HCT116 (cell line): Measurements from ENCODE around the gene PRKCZ. TPM values are rescaled to one million over a fixed set of nuclear protein-coding genes. Genes with fewer than 3 reads are reported as not detected.

Experiments
- ATAC-seq: fragments of 200-7000 bp; cut with Tn5 transposase; 2 replicates; pipeline ENCODE4 v1.9.1; 2020; ENCODE audit warnings: mild to moderate bottlenecking, moderate library complexity
- BruUV-seq: library from RNA; stranded (reverse); fragments of 400-500 nt; replicated peaks from 2 replicates; lab custom pipeline; 2021; lab: Mats Ljungman, UMichigan
- CTCF ChIA-PET: fragments of 300-600 bp; sonication (Branson Sonifier 250); formaldehyde crosslinking; loops from one replicate; lab custom pipeline; 2021; ENCODE audit warnings: antibody characterized with exemption; lab: Charles Lee
- POLR2A ChIA-PET: fragments of 300-600, 350-600 bp; sonication (Branson Sonifier 250); formaldehyde crosslinking; loops from one replicate; lab custom pipeline; 2021; ENCODE audit warnings: antibody characterized with exemption; lab: Charles Lee
- RAD21 ChIA-PET, 2 experiments: fragments of 300-600 bp; sonication (Branson Sonifier 250); formaldehyde crosslinking; loops; one replicate each; lab custom pipeline; 2023; ENCODE audit warnings: low total read pairs in 2 of 2; ENCODE audit not compliant: uncharacterized antibody in 2 of 2, unreplicated experiment in 2 of 2, low non-redundant PET in 1 of 2; lab: Charles Lee
- DNase-seq: peaks from one replicate; pipeline ENCODE4 v3.0.0-alpha.2; 2010; ENCODE audit warnings: low read depth, low spot score
- H2AFZ ChIP-seq: fragments of 200-600 bp; shearing (Covaris generic), sonication (generic); 2 replicates; pipeline ENCODE4 v1.6.1; 2017; ENCODE audit warnings: low read depth, mixed run types, mixed read lengths, antibody characterized with exemption, low read length; ENCODE audit not compliant: poor library complexity, severe bottlenecking
- H3K27ac ChIP-seq: 2 replicates; pipeline ENCODE4 v1.5.1; 2012; ENCODE audit warnings: low read depth, low read length
- H3K27me3 ChIP-seq: fragments of 200-600 bp; sonication (generic); 2 replicates; pipeline ENCODE4 v1.6.1; 2016; ENCODE audit warnings: mixed run types, low read length, mixed read lengths; ENCODE audit not compliant: insufficient read depth
- H3K36me3 ChIP-seq, 2 experiments: fragments of 200-500 bp in 1 of 2; fragments of 200-600 bp in 1 of 2; sonication (Bioruptor generic) in 1 of 2; sonication (generic) in 1 of 2; 2 replicates each; pipeline versions ENCODE4 v1.5.1 to v1.6.1; 2014 to 2016; ENCODE audit warnings: low read length in 2 of 2, inconsistent platforms in 1 of 2, mixed read lengths in 1 of 2, mixed run types in 1 of 2; ENCODE audit not compliant: insufficient read depth in 2 of 2, control insufficient read depth in 1 of 2
- H3K4me1 ChIP-seq, 2 experiments: fragments of 200-600 bp in 1 of 2; sonication (generic) in 1 of 2; 2 replicates each; pipeline versions ENCODE4 v1.5.1 to v1.6.1; 2012 to 2017; ENCODE audit warnings: low read length in 2 of 2, inconsistent platforms in 1 of 2, mild to moderate bottlenecking in 1 of 2, mixed read lengths in 1 of 2, mixed run types in 1 of 2, moderate library complexity in 1 of 2; ENCODE audit not compliant: insufficient read depth in 2 of 2, control insufficient read depth in 1 of 2
- H3K4me2 ChIP-seq: fragments of 200-600 bp; sonication (generic); 2 replicates; pipeline ENCODE4 v1.6.1; 2017; ENCODE audit warnings: mixed run types, low read length, mixed read lengths
- H3K4me3 ChIP-seq, 2 experiments: fragments of 200-600 bp in 1 of 2; sonication (generic) in 1 of 2; replicated peaks in 1 of 2; 2 replicates each; pipeline ENCODE4 v1.5.1; 2011 to 2016; ENCODE audit warnings: low read length in 2 of 2, control low read depth in 1 of 2, low read depth in 1 of 2, mild to moderate bottlenecking in 1 of 2, mixed read lengths in 1 of 2, mixed run types in 1 of 2
- H3K79me2 ChIP-seq: fragments of 200-600 bp; sonication (generic); 2 replicates; pipeline ENCODE4 v1.6.1; 2017; ENCODE audit warnings: mild to moderate bottlenecking, mixed run types, low read length, moderate library complexity, mixed read lengths; ENCODE audit not compliant: insufficient read depth
- H3K9ac ChIP-seq: fragments of 200-600 bp; sonication (generic); 2 replicates; pipeline ENCODE4 v1.6.1; 2016; ENCODE audit warnings: low read length, mixed read lengths
- H3K9me2 ChIP-seq: fragments of 200-600 bp; sonication (generic), shearing (Covaris generic); 2 replicates; pipeline ENCODE4 v1.6.1; 2017; ENCODE audit warnings: mixed run types, mild to moderate bottlenecking, moderate library complexity; ENCODE audit not compliant: insufficient read depth
- H3K9me3 ChIP-seq, 2 experiments: fragments of 200-500 bp in 1 of 2; fragments of 200-600 bp in 1 of 2; sonication (Bioruptor generic) in 1 of 2; sonication (generic) in 1 of 2; 2 replicates each; pipeline ENCODE4 v1.6.1; 2014 to 2017; ENCODE audit warnings: low read length in 2 of 2, mixed read lengths in 2 of 2, inconsistent platforms in 1 of 2, low read depth in 1 of 2, mild to moderate bottlenecking in 1 of 2, mixed run types in 1 of 2, moderate library complexity in 1 of 2; ENCODE audit not compliant: control insufficient read depth in 1 of 2, insufficient read depth in 1 of 2
- H4K20me1 ChIP-seq: fragments of 200-600 bp; sonication (generic), shearing (Covaris generic); 2 replicates; pipeline ENCODE4 v1.6.1; 2017; ENCODE audit warnings: mixed run types, mild to moderate bottlenecking, moderate library complexity; ENCODE audit not compliant: insufficient read depth
- CBX3 ChIP-seq: IDR thresholded peaks from 2 replicates; pipeline ENCODE4 v1.6.1; 2012; ENCODE audit warnings: low read depth
- CEBPB ChIP-seq: IDR thresholded peaks from 2 replicates; pipeline ENCODE4 v1.6.1; 2012; ENCODE audit warnings: low read depth
- EGR1 ChIP-seq: IDR thresholded peaks from 2 replicates; pipeline ENCODE4 v1.6.1; 2012; ENCODE audit warnings: low read depth
- EZH2 ChIP-seq: fragments of 200-600 bp; sonication (generic); IDR thresholded peaks from 2 replicates; pipeline ENCODE4 v1.6.1; 2017; ENCODE audit warnings: antibody characterized with exemption, mixed run types
- EZH2phosphoT487 ChIP-seq: fragments of 200-600 bp; IDR thresholded peaks from 2 replicates; pipeline ENCODE4 v1.6.1; 2018; ENCODE audit warnings: antibody characterized with exemption, borderline replicate concordance
- FOSL1 ChIP-seq: IDR thresholded peaks from 2 replicates; pipeline ENCODE4 v1.6.1; 2012; ENCODE audit warnings: low read depth
- JUND ChIP-seq: IDR thresholded peaks from 2 replicates; pipeline ENCODE4 v1.6.1; 2012
- POLR2A ChIP-seq: IDR thresholded peaks from 2 replicates; pipeline ENCODE4 v1.7.0; 2011; ENCODE audit warnings: borderline replicate concordance; ENCODE audit not compliant: insufficient read depth, insufficient read length; ENCODE audit errors: extremely low read depth
- POLR2AphosphoS5 ChIP-seq: IDR thresholded peaks from 2 replicates; pipeline ENCODE4 v1.6.1; 2011; ENCODE audit warnings: mild to moderate bottlenecking, low read depth, low read length, moderate library complexity
- RAD21 ChIP-seq: IDR thresholded peaks from 2 replicates; pipeline ENCODE4 v1.6.1; 2012; ENCODE audit warnings: low read depth, mild to moderate bottlenecking
- SIN3A ChIP-seq: IDR thresholded peaks from 2 replicates; pipeline ENCODE4 v1.6.1; 2012; ENCODE audit warnings: low read depth
- SRF ChIP-seq: IDR thresholded peaks from 2 replicates; pipeline ENCODE4 v1.6.1; 2012; ENCODE audit warnings: low read depth
- TCF7L2 ChIP-seq: IDR thresholded peaks from 2 replicates; pipeline ENCODE4 v1.7.0; 2011; ENCODE audit warnings: borderline replicate concordance, inconsistent platforms; ENCODE audit not compliant: insufficient read depth, insufficient read length; ENCODE audit errors: extremely low read depth
- YY1 ChIP-seq: IDR thresholded peaks from 2 replicates; pipeline ENCODE4 v1.6.1; 2011; ENCODE audit warnings: low read length, low read depth, moderate library complexity, mild to moderate bottlenecking; ENCODE audit not compliant: insufficient replicate concordance; ENCODE audit errors: extremely low read depth
- ZNF274 ChIP-seq: fragments of 200-500 bp; sonication (Bioruptor generic); IDR thresholded peaks from 2 replicates; pipeline ENCODE4 v1.6.1; 2014; ENCODE audit warnings: mild to moderate bottlenecking, low read depth, low read length, inconsistent platforms
- intact Hi-C: fragments of 100-400 bp; cut with micrococcal nuclease; formaldehyde crosslinking; loops from 2 replicates; pipeline ENCODE4 v1.10.0; 2022
- total RNA-seq: library from RNA; stranded (reverse); gene quantifications from one replicate; pipeline ENCODE4 v1.2.1, GENCODE V29; 2021; ENCODE audit not compliant: unreplicated experiment
- TF ChIP-seq, protein P1 (sequence below): IDR thresholded peaks from 2 replicates; pipeline ENCODE4 v1.6.1; 2012; ENCODE audit warnings: low read depth
- TF ChIP-seq, protein P2 (sequence below), 3 experiments: fragments of 200-600 bp in 1 of 3; sonication (generic) in 1 of 3; IDR thresholded peaks in 2 of 3; conservative IDR thresholded peaks in 1 of 3; 2 replicates each; pipeline ENCODE4 v1.5.1; 2012 to 2017; ENCODE audit warnings: low read depth in 2 of 3, low read length in 2 of 3, antibody characterized with exemption in 1 of 3, borderline replicate concordance in 1 of 3, control low read depth in 1 of 3, mild to moderate bottlenecking in 1 of 3, mixed read lengths in 1 of 3, mixed run types in 1 of 3, moderate library complexity in 1 of 3; ENCODE audit not compliant: insufficient read depth in 1 of 3
- TF ChIP-seq, protein P3 (sequence below): IDR thresholded peaks from 2 replicates; pipeline ENCODE4 v1.6.1; 2012

The PRKCZ gene
- total RNA-seq, 1 experiment from 2014 or later = 46.8 TPM

DNA sequence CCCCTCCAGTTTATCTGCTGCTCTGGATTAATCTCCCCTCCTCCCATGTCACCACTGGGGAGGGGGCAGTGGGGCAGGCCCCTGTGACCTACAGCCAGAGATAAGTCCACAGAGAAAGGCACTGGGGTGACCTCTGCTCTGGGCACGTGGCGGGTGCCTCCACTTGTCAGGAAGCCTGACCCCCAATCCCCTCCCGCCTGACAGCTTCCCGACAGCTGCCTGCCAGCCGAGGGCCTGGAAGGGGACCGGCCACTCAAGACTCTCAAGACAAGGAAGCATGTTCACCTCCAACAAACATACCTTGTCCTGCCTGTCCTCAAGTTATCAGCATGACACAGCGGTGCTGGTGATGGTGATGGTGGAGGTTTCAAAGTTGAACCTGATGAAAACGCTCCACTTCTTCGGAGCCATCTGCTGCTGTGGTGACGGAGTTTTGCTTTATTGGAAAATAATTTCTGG is 147.5 kb downstream of the PRKCZ start:
- no peak overlapping the region for H3K4me3 ChIP-seq
- DNase-seq (no peak), ATAC-seq (no peak)
- H3K4me2 ChIP-seq = no peak overlapping the region
- H3K27ac ChIP-seq = no peak overlapping the region; the same call in 1 of the 2 replicates
- H2AFZ ChIP-seq = no peak overlapping the region
- intact Hi-C loops = loop anchor here (5.0 kb wide), 1 partner anchor 35 kb away; no protein-coding TSS in a partner anchor
- H4K20me1 ChIP-seq = no peaks in the 10 kb centered on the region
- TF ChIP-seq JUND = no peak
- TF ChIP-seq CBX3 = no peak
- TF ChIP-seq EGR1 = no peak
- no peak for TF ChIP-seq POLR2AphosphoS5
- no peak for TF ChIP-seq EZH2phosphoT487
- no peak for TF ChIP-seq YY1
- no peak for TF ChIP-seq RAD21
- TF ChIP-seq, protein P1, sequence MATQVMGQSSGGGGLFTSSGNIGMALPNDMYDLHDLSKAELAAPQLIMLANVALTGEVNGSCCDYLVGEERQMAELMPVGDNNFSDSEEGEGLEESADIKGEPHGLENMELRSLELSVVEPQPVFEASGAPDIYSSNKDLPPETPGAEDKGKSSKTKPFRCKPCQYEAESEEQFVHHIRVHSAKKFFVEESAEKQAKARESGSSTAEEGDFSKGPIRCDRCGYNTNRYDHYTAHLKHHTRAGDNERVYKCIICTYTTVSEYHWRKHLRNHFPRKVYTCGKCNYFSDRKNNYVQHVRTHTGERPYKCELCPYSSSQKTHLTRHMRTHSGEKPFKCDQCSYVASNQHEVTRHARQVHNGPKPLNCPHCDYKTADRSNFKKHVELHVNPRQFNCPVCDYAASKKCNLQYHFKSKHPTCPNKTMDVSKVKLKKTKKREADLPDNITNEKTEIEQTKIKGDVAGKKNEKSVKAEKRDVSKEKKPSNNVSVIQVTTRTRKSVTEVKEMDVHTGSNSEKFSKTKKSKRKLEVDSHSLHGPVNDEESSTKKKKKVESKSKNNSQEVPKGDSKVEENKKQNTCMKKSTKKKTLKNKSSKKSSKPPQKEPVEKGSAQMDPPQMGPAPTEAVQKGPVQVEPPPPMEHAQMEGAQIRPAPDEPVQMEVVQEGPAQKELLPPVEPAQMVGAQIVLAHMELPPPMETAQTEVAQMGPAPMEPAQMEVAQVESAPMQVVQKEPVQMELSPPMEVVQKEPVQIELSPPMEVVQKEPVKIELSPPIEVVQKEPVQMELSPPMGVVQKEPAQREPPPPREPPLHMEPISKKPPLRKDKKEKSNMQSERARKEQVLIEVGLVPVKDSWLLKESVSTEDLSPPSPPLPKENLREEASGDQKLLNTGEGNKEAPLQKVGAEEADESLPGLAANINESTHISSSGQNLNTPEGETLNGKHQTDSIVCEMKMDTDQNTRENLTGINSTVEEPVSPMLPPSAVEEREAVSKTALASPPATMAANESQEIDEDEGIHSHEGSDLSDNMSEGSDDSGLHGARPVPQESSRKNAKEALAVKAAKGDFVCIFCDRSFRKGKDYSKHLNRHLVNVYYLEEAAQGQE = no peak
- TF ChIP-seq POLR2A = no peak
- TF ChIP-seq CEBPB = no peak
- no peak for TF ChIP-seq SIN3A
- TF ChIP-seq TCF7L2 = no peak
- TF ChIP-seq, protein P2, sequence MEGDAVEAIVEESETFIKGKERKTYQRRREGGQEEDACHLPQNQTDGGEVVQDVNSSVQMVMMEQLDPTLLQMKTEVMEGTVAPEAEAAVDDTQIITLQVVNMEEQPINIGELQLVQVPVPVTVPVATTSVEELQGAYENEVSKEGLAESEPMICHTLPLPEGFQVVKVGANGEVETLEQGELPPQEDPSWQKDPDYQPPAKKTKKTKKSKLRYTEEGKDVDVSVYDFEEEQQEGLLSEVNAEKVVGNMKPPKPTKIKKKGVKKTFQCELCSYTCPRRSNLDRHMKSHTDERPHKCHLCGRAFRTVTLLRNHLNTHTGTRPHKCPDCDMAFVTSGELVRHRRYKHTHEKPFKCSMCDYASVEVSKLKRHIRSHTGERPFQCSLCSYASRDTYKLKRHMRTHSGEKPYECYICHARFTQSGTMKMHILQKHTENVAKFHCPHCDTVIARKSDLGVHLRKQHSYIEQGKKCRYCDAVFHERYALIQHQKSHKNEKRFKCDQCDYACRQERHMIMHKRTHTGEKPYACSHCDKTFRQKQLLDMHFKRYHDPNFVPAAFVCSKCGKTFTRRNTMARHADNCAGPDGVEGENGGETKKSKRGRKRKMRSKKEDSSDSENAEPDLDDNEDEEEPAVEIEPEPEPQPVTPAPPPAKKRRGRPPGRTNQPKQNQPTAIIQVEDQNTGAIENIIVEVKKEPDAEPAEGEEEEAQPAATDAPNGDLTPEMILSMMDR (IDR thresholded peaks at IDR 0.05 in 2 of 3, conservative IDR thresholded peaks at IDR 0.05 in 1 of 3; ENCODE audit: borderline replicate concordance in 1 of 3, insufficient read depth in 1 of 3, low read depth in 2 of 3, low read length in 2 of 3) = no peak
- TF ChIP-seq ZNF274 = no peak
- TF ChIP-seq FOSL1 = no peak
- no peak for TF ChIP-seq EZH2
- TF ChIP-seq, protein P3, sequence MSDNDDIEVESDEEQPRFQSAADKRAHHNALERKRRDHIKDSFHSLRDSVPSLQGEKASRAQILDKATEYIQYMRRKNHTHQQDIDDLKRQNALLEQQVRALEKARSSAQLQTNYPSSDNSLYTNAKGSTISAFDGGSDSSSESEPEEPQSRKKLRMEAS = no peak
- no peak for TF ChIP-seq SRF
- H3K36me3 ChIP-seq = no peaks in the 10 kb centered on the region
- BruUV-seq = no TSS peak
- H3K9me2 ChIP-seq = no peaks in the 10 kb centered on the region
- ChIA-PET RAD21 (no interaction called here), POLR2A (no interaction called here), CTCF (interaction anchor here (8.1 kb wide), 1 partner anchor 183 kb away, joined by 271 read pairs; no protein-coding TSS in a partner anchor)
- no peak overlapping the region for H3K9ac ChIP-seq
- no peaks in the 10 kb centered on the region for H3K9me3 ChIP-seq
- peaks cover 12 to 31% of the 10 kb centered on the region in 2 experiments; a peak in 3 of 4 replicates for H3K4me1 ChIP-seq
- no peaks in the 10 kb centered on the region for H3K27me3 ChIP-seq
- H3K79me2 ChIP-seq = peaks cover 9% of the 10 kb centered on the region; the same call in 1 of the 2 replicates
